GM12892 (cell line): ENCODE measurements around the gene IMMP2L.

Experiments used
- POLR2A ChIP-seq: IDR thresholded peaks from 2 replicates; pipeline ENCODE4 v1.6.1; 2011; ENCODE audit warnings: low read depth, low read length, control low read depth
- POLR2AphosphoS5 ChIP-seq: IDR thresholded peaks from 2 replicates; pipeline ENCODE4 v1.6.1; 2011; ENCODE audit warnings: low read depth, low read length, control low read depth
- TAF1 ChIP-seq: IDR thresholded peaks from 2 replicates; pipeline ENCODE4 v1.6.1; 2011; ENCODE audit warnings: low read depth, mild to moderate bottlenecking, control low read depth, low read length, borderline replicate concordance

GRCh38 chr7:110940756-110941155 is 621.5 kb downstream of the IMMP2L start:
- no peak for TF ChIP-seq POLR2AphosphoS5
- no peak for TF ChIP-seq POLR2A
- no peak for TF ChIP-seq TAF1
